Body of pancreas (tissue), 4 donors: ENCODE measurements around the gene SLC9A3. TPM values are rescaled to one million over a fixed set of nuclear protein-coding genes. Genes with fewer than 3 reads are reported as not detected.
"Not testable (repeated sequence)": the region's sequence is repeated elsewhere in the genome, so short reads cannot be mapped to it uniquely, and the experiment has no call there.

Experiments
- ATAC-seq: fragments of 150-250 bp; one replicate; pipeline ENCODE4 v1.9.1; 2016
- DNase-seq, 4 donors: peaks; one replicate each; pipeline ENCODE4 v3.0.0-alpha.2; 2019
- H3K27ac ChIP-seq, 4 donors: fragments of 200-600 bp; sonication (generic); 1 replicate in 3 of 4; 2 replicates in 1 of 4; pipeline versions ENCODE4 v1.5.1 to v1.6.1; 2016 to 2019; ENCODE audit warnings: mild to moderate bottlenecking in 1 of 4, mixed read lengths in 1 of 4, moderate library complexity in 1 of 4
- H3K27me3 ChIP-seq, 2 donors: fragments of 200-600 bp; sonication (generic); one replicate each; pipeline ENCODE4 v1.6.0; 2016; ENCODE audit warnings: mild to moderate bottlenecking in 1 of 2
- H3K36me3 ChIP-seq, 2 donors: fragments of 200-600 bp; sonication (generic); replicated peaks in 1 of 2; 2 replicates each; pipeline ENCODE4 v1.5.1; 2016; ENCODE audit warnings: low read depth in 2 of 2; ENCODE audit not compliant: insufficient read depth in 1 of 2
- H3K4me1 ChIP-seq: fragments of 200-600 bp; sonication (generic); one replicate; pipeline ENCODE4 v1.6.0; 2016
- H3K4me3 ChIP-seq, 2 donors: fragments of 200-600 bp; sonication (generic); 1 replicate in 1 of 2; 2 replicates in 1 of 2; pipeline ENCODE4 v1.5.1; 2016 to 2019
- H3K9me3 ChIP-seq, 3 donors: fragments of 200-600 bp; sonication (generic); 1 replicate in 2 of 3; 2 replicates in 1 of 3; pipeline ENCODE4 v1.5.1; 2016
- POLR2A ChIP-seq, 3 donors: fragments of 450-650 bp; IDR thresholded peaks; one replicate each; pipeline ENCODE4 v1.6.1; 2016; ENCODE audit warnings: antibody characterized with exemption in 3 of 3, mild to moderate bottlenecking in 2 of 3
- WGBS, 2 donors: methylation state at CpG; one replicate each; pipeline ENCODE4 v1.1.5; 2017; 5-methylcytosine and 5-hydroxymethylcytosine counted together
- intact Hi-C: fragments of 100-400 bp; cut with DNase I; formaldehyde crosslinking; loops from one replicate; pipeline ENCODE4 v1.15.1; 2023
- total RNA-seq, 2 donors: library from RNA; depleted of rRNA; stranded (reverse); fragments of >200 nt; gene quantifications; one replicate each; pipeline ENCODE4 v1.1.0, GENCODE V29; 2016
- TF ChIP-seq, protein P1 (sequence below), 7 experiments: fragments of 450-650 bp in 4 of 7; fragments of 200-600 bp in 3 of 7; sonication (generic) in 3 of 7; IDR thresholded peaks; one replicate each; pipeline ENCODE4 v1.5.1; 2016 to 2019; ENCODE audit warnings: antibody characterized with exemption in 7 of 7

SLC9A3 gene
- total RNA-seq, 2 donors from 2014 or later = 2.0 to 4.7 TPM

DNA sequence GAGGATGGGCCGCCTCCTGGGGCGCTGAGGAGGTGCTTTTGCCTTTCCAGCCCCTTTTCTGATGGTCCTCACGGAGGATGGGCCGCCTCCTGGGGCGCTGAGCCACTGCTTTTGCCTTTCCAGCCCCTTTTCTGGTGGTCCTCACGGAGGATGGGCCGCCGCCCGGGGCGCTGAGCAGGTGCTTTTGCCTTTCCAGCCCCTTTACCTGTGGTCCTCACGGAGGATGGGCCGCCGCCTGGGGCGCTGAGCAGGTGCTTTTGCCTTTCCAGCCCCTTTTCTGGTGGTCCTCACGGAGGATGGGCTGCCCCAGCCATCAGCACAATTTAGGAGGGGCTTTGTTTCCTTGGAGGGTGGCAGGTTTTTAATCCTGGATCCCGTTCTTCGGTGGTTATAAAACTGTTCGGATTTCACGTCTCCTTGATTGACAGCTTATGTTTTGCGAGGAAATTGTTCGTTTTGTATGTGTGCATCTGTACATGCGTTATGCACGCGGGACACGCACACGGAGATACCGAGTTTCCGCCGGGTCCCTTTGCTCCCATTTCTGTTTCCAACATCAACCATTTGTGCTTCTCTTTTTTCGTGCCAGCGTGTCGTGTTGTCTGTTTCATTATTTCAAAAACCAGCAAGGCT, 34.7 kb upstream of the SLC9A3 start:
- H3K4me3 ChIP-seq = no peak overlapping the region
- H3K36me3 ChIP-seq = no peaks in the 10 kb centered on the region
- DNase-seq (no peak), ATAC-seq (no peak)
- 89 to 90% methylated on average over 29 to 32 of the region's 32 CpGs for WGBS, 2 donors
- no peaks in the 10 kb centered on the region for H3K27me3 ChIP-seq
- peaks cover 11% of the 10 kb centered on the region for H3K4me1 ChIP-seq
- no peak overlapping the region for H3K27ac ChIP-seq
- TF ChIP-seq POLR2A (IDR thresholded peaks at IDR 0.05) = no peak
- no peaks in the 10 kb centered on the region for H3K9me3 ChIP-seq
- intact Hi-C loops = no loop called here

DNA sequence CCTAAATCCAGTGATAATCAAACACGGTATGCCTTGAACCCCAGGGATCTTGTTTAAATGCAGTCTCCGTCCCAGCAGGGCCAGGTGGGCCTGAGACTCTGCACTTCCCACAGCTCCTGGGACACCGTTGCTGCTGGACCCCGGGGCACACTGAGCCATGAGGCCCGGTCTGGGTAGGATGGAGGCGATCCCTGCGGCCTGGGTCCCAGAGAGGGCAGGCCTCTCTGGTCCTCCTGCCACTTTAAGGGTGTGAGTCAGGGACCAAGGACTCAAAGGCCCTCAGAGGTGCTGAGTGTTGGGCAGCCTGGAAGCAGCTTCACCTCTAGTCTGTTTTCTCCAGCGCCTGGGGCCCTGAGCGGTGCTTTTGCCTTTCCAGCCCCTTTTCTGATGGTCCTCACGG, 34.1 kb upstream of the SLC9A3 start:
- TF ChIP-seq, protein P1, sequence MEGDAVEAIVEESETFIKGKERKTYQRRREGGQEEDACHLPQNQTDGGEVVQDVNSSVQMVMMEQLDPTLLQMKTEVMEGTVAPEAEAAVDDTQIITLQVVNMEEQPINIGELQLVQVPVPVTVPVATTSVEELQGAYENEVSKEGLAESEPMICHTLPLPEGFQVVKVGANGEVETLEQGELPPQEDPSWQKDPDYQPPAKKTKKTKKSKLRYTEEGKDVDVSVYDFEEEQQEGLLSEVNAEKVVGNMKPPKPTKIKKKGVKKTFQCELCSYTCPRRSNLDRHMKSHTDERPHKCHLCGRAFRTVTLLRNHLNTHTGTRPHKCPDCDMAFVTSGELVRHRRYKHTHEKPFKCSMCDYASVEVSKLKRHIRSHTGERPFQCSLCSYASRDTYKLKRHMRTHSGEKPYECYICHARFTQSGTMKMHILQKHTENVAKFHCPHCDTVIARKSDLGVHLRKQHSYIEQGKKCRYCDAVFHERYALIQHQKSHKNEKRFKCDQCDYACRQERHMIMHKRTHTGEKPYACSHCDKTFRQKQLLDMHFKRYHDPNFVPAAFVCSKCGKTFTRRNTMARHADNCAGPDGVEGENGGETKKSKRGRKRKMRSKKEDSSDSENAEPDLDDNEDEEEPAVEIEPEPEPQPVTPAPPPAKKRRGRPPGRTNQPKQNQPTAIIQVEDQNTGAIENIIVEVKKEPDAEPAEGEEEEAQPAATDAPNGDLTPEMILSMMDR (IDR thresholded peaks at IDR 0.05) = no peak
- TF ChIP-seq POLR2A (IDR thresholded peaks at IDR 0.05) = no peak
- no peaks in the 10 kb centered on the region for H3K36me3 ChIP-seq
- 91% methylated on average over 4 to 10 of the region's 10 CpGs for WGBS, 2 donors
- ATAC-seq (no peak), DNase-seq (no peak)
- no peak overlapping the region for H3K27ac ChIP-seq
- H3K4me1 ChIP-seq = peaks cover 11% of the 10 kb centered on the region
- H3K4me3 ChIP-seq = no peak overlapping the region
- H3K27me3 ChIP-seq = no peaks in the 10 kb centered on the region
- H3K9me3 ChIP-seq = no peaks in the 10 kb centered on the region
- intact Hi-C loops = no loop called here

DNA sequence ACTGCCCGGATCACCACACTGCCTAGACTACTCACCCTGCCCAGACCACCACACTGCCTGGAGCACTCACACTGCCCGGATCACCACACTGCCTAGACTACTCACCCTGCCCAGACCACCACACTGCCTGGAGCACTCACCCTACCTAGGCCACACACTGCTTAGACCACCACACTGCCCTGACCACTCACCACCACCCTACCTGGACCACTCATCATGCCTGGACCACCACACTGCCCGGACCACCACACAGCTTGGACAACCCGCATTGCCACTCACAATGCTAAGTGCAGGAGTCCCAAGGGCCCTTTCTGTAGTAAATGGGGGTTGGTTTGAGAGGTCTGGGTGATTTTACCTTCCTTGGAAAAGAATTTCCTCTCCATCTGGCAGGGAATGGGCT, 33.7 kb upstream of the SLC9A3 start:
- peaks cover 11% of the 10 kb centered on the region for H3K4me1 ChIP-seq
- H3K27me3 ChIP-seq, DNase-seq, intact Hi-C loops, H3K36me3 ChIP-seq, ATAC-seq, H3K9me3 ChIP-seq, H3K27ac ChIP-seq, H3K4me3 ChIP-seq: not testable (repeated sequence)
- WGBS, 2 donors = 92 to 100% methylated on average over 2 to 4 of the region's 4 CpGs

DNA sequence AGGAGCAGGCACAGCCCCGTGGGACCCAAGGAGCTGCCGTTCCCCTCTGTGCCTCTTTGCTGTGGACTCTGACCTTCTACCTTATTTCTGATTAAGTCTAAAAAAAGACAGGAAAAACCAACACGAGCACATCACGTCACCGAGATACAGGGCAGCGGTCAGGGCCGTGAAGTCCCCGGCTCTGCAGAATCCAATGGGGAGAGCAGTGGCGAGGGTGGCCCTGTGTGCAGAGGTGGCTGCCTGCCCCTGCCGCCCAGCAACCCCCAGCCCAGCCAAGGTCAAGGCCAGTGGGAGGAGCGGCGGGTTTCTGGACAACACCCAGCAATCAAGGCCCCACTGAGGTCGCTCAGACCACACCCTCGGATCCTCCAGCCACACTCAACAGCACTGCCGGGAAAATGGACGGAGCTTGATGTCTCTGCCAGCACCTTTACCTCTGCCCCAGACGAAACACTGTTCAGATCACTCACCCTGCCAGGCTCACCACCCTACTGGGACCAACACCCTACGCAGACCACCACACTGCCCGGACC, 32.7 kb upstream of the SLC9A3 start:
- TF ChIP-seq, protein P1 (IDR thresholded peaks at IDR 0.05) = no peak
- peak in 1 of 3 donors; percentile 19 for TF ChIP-seq POLR2A (IDR thresholded peaks at IDR 0.05)
- H3K36me3 ChIP-seq = no peaks in the 10 kb centered on the region
- WGBS, 2 donors = 37 to 41% methylated on average over 14 to 19 of the region's 19 CpGs
- no peaks in the 10 kb centered on the region for H3K27me3 ChIP-seq
- no peaks in the 10 kb centered on the region for H3K9me3 ChIP-seq
- DNase-seq (peak in 3 of 4 donors; percentile 19 to 56 (median 40)), ATAC-seq (peak; percentile 60)
- no peak overlapping the region for H3K4me3 ChIP-seq
- H3K4me1 ChIP-seq = peaks cover 11% of the 10 kb centered on the region
- peak overlapping the region in 2 of 4 donors; percentile 3 to 33 for H3K27ac ChIP-seq
- intact Hi-C loops = no loop called here

DNA sequence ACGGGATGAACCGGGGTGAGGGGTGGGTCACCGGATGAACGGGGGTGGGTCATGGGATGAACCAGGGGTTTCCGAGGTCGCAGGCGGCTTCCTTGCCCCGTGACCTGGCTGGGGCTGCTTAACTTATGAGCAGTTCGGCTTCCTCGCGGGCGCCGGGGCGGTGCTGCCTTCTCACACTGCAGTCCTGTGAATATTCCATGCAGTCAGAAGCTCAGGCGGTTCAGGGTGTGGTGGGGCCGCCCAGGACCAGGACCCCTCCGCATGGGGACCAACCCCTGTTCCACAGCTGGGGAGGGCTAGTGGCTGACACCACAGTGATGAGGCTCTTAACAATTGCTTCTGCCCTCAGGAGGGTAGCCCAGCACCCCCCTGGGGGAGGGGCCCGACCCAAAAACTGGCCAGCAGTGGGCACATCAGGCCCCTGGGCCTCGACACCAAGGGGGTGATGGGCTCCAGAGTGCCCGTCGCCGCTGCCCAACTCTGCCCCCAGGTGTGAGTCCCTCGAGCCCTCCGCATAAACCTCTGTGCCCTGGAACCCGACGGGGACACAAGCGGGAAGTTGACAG, 30.9 kb upstream of the SLC9A3 start:
- Histone ChIP-seq H3K4me3 (no peak overlapping the region), H3K27ac (no peak overlapping the region), H3K27me3 (no peaks in the 10 kb centered on the region), H3K4me1 (peaks cover 11% of the 10 kb centered on the region), H3K36me3 (no peaks in the 10 kb centered on the region), H3K9me3 (no peaks in the 10 kb centered on the region)
- TF ChIP-seq, protein P1 (IDR thresholded peaks at IDR 0.05) = no peak
- no peak for TF ChIP-seq POLR2A (IDR thresholded peaks at IDR 0.05)
- peak in 1 of 4 donors; percentile 10 for DNase-seq
- WGBS, 2 donors = 91 to 97% methylated on average over 10 to 26 of the region's 27 CpGs
- ATAC-seq = no peak
- intact Hi-C loops = no loop called here
